ENCODE measurements around the gene SLITRK1.

SLITRK1 gene

GRCh38 chr13:83882606-83882959 lies 309 bp upstream of the SLITRK1 start:
- Histone ChIP-seq H3K36me3 (ENCODE audit: insufficient read depth, low read length) (no peaks in the 10 kb centered on the region), H3K27me3 (ENCODE audit: control insufficient read depth in 1 of 2, insufficient read depth in 2 of 2, low read length in 2 of 2) (peaks cover 36 to 41% of the 10 kb centered on the region in 2 donors), H3K9me3 (ENCODE audit: low read length) (no peaks in the 10 kb centered on the region), H3K4me1 (ENCODE audit: insufficient read depth, low read length) (peaks cover 18% of the 10 kb centered on the region), H3K27ac (ENCODE audit: low read depth, low read length) (no peak overlapping the region), H3K9ac (ENCODE audit: low read length) (no peak overlapping the region), H3K4me3 (ENCODE audit: low read depth in 1 of 2, low read length in 2 of 2) (no peak overlapping the region)

- H3K27ac ChIP-seq (ENCODE audit: low read depth, low read length), result no peak overlapping the region
- H3K4me3 ChIP-seq (ENCODE audit: low read depth in 1 of 2, low read length in 2 of 2), result peak overlapping the region in 1 of 2 donors; percentile 18
- no peaks in the 10 kb centered on the region for H3K36me3 ChIP-seq (ENCODE audit: insufficient read depth, low read length)
- H3K9me3 ChIP-seq (ENCODE audit: low read length), result no peaks in the 10 kb centered on the region
- no peak overlapping the region for H3K9ac ChIP-seq (ENCODE audit: low read length)
- peaks cover 18% of the 10 kb centered on the region for H3K4me1 ChIP-seq (ENCODE audit: insufficient read depth, low read length)
- peaks cover 36 to 41% of the 10 kb centered on the region in 2 donors for H3K27me3 ChIP-seq (ENCODE audit: control insufficient read depth in 1 of 2, insufficient read depth in 2 of 2, low read length in 2 of 2)
Measured at GRCh38 chr13:83881140-83881684, 1.1 kb downstream of the SLITRK1 start.

GRCh38 chr13:83880275-83881139 lies 1.8 kb downstream of the SLITRK1 start:
- peaks cover 36 to 41% of the 10 kb centered on the region in 2 donors for H3K27me3 ChIP-seq (ENCODE audit: control insufficient read depth in 1 of 2, insufficient read depth in 2 of 2, low read length in 2 of 2)
- H3K36me3 ChIP-seq (ENCODE audit: insufficient read depth, low read length), result no peaks in the 10 kb centered on the region
- H3K9me3 ChIP-seq (ENCODE audit: low read length), result no peaks in the 10 kb centered on the region
- H3K4me3 ChIP-seq (ENCODE audit: low read depth in 1 of 2, low read length in 2 of 2), result peak overlapping the region in 1 of 2 donors; percentile 31
- peaks cover 18% of the 10 kb centered on the region for H3K4me1 ChIP-seq (ENCODE audit: insufficient read depth, low read length)
- no peak overlapping the region for H3K9ac ChIP-seq (ENCODE audit: low read length)
- no peak overlapping the region for H3K27ac ChIP-seq (ENCODE audit: low read depth, low read length)

DNA sequence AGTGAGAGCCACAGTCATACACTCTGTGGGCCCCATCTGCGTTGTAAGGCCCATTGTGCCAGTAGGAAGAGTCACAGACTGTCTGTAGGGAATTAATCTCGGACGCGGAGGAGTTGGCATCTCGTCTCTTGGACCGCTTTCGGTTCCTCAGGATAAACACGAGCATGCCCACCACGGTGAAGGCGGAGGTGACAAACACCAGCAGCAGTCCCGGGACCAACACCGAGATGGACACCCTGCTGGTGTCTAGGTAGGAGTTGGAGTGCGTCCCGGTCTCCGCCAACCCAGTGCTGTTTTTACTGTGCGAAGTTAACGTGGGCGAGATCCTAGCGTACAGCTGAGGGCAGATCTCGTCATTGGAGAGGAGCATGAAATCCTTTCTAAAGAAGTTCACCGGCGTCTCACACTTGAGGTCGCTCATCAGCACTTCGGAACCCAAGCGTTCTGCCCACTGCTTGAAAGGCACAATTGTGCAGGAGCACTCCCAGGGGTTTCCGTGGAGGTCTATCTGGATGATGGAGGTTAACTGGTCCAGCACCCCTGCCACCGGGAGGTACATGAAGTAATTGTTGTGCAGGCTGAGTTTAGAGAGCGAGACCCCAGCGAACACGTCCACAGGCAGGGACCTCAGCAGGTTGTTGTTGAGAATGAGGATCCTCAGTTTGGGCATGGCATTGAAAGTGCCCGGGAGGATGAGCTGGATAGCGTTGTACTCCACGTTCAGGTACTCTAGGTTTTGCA lies 2.7 kb downstream of the SLITRK1 start:
- Histone ChIP-seq H3K4me3 (ENCODE audit: low read depth in 1 of 2, low read length in 2 of 2) (peak overlapping the region in 1 of 2 donors; percentile 31), H3K4me1 (ENCODE audit: insufficient read depth, low read length) (peaks cover 18% of the 10 kb centered on the region), H3K9me3 (ENCODE audit: low read length) (no peaks in the 10 kb centered on the region), H3K9ac (ENCODE audit: low read length) (no peak overlapping the region), H3K27ac (ENCODE audit: low read depth, low read length) (no peak overlapping the region), H3K27me3 (ENCODE audit: control insufficient read depth in 1 of 2, insufficient read depth in 2 of 2, low read length in 2 of 2) (peaks cover 36 to 41% of the 10 kb centered on the region in 2 donors), H3K36me3 (ENCODE audit: insufficient read depth, low read length) (no peaks in the 10 kb centered on the region)

- Histone ChIP-seq H3K9me3 (ENCODE audit: low read length) (no peaks in the 10 kb centered on the region), H3K36me3 (ENCODE audit: insufficient read depth, low read length) (no peaks in the 10 kb centered on the region), H3K9ac (ENCODE audit: low read length) (no peak overlapping the region), H3K4me3 (ENCODE audit: low read depth in 1 of 2, low read length in 2 of 2) (peak overlapping the region in 1 of 2 donors; percentile 31), H3K4me1 (ENCODE audit: insufficient read depth, low read length) (peaks cover 18% of the 10 kb centered on the region), H3K27me3 (ENCODE audit: control insufficient read depth in 1 of 2, insufficient read depth in 2 of 2, low read length in 2 of 2) (peaks cover 36 to 41% of the 10 kb centered on the region in 2 donors), H3K27ac (ENCODE audit: low read depth, low read length) (no peak overlapping the region)
Measured at GRCh38 chr13:83878691-83879430, 3.4 kb downstream of the SLITRK1 start.

DNA sequence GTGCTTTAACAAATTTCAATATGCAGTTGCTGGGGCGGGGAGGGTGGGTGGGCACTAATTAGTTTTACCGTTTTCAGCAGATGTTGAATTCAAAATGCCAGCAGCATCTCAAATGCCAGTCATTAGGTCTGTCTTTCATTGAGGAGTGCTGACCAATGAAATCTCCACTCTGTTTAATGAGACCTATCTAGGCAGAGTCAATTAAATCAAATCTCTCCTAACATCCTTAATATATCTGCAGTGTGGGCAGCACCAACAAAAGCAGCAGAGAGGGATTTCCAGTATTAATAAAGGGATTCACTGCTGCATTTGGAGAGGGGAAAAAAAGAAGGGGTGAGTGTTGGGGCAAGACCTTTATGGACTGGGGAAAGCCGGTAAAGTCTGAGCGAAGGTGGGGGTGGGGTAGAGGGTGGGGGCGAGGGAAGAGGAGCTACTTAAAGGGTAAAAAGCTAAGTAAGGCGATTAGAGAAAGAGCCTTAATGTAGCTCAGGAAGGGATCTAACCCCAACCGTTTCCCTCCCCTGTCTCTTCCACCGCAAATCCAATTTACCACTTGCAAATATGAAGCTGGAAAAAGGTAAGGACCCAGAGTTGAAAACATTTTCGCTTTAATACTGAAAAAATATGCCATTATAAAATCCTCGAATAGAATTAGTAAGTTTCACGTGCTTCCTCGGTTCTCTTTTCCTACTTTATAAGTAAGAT lies 4.5 kb downstream of the SLITRK1 start:
- Histone ChIP-seq H3K36me3 (ENCODE audit: insufficient read depth, low read length) (no peaks in the 10 kb centered on the region), H3K4me1 (ENCODE audit: insufficient read depth, low read length) (peaks cover 18% of the 10 kb centered on the region), H3K9ac (ENCODE audit: low read length) (no peak overlapping the region), H3K27ac (ENCODE audit: low read depth, low read length) (no peak overlapping the region), H3K9me3 (ENCODE audit: low read length) (no peaks in the 10 kb centered on the region), H3K27me3 (ENCODE audit: control insufficient read depth in 1 of 2, insufficient read depth in 2 of 2, low read length in 2 of 2) (peaks cover 36 to 38% of the 10 kb centered on the region in 2 donors), H3K4me3 (ENCODE audit: low read depth in 1 of 2, low read length in 2 of 2) (no peak overlapping the region)

DNA sequence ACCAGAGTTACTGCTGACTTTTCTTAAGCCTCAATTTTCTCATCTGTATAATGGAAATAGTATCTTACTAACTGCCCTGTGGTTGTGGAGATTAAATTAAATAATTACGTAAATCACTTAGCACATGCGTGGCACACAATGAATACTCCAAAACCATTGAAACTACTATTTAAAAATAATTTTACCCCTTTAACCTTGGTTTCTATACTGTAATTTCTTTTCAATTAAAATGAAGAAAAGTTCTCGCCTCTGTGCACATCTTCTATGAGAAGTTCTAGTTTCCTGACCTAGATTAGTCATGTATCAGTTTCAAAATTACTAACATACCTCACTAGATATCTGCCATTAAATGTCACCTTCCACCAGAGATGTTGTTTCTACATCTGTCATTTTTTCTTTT lies 5.7 kb downstream of the SLITRK1 start:
- Histone ChIP-seq H3K4me3 (ENCODE audit: low read depth in 1 of 2, low read length in 2 of 2) (no peak overlapping the region), H3K36me3 (ENCODE audit: insufficient read depth, low read length) (no peaks in the 10 kb centered on the region), H3K27me3 (ENCODE audit: control insufficient read depth in 1 of 2, insufficient read depth in 2 of 2, low read length in 2 of 2) (peaks cover 27 to 28% of the 10 kb centered on the region in 2 donors), H3K27ac (ENCODE audit: low read depth, low read length) (no peak overlapping the region), H3K9me3 (ENCODE audit: low read length) (no peaks in the 10 kb centered on the region), H3K4me1 (ENCODE audit: insufficient read depth, low read length) (peaks cover 18% of the 10 kb centered on the region), H3K9ac (ENCODE audit: low read length) (no peak overlapping the region)

DNA sequence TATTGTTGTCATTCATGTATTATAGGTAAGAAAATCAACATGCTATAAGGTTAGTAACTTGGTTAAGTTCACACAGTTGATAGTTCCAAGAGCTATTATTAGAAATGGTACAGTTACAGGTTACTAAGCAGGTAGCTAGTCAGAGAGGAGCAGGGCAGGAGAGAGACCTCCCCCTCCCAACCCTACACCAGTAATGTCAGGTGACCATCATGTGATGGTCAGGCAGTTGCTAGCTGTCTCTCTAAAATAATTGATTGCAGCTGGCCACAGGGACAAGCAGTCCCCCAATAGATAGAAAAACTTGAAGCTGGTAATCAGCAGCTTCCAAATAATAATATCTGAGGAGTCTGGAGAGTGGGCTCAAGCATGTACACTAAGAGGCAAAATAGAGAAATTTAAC lies 14.6 kb downstream of the SLITRK1 start:
- Histone ChIP-seq H3K9ac (ENCODE audit: low read length) (no peak overlapping the region), H3K36me3 (ENCODE audit: insufficient read depth, low read length) (no peaks in the 10 kb centered on the region), H3K27ac (ENCODE audit: low read depth, low read length) (no peak overlapping the region), H3K4me3 (ENCODE audit: low read depth in 1 of 2, low read length in 2 of 2) (no peak overlapping the region), H3K4me1 (ENCODE audit: insufficient read depth, low read length) (no peaks in the 10 kb centered on the region), H3K27me3 (ENCODE audit: control insufficient read depth in 1 of 2, insufficient read depth in 2 of 2, low read length in 2 of 2) (no peaks in the 10 kb centered on the region), H3K9me3 (ENCODE audit: low read length) (no peaks in the 10 kb centered on the region)

- Histone ChIP-seq H3K36me3 (ENCODE audit: insufficient read depth, low read length) (no peaks in the 10 kb centered on the region), H3K27me3 (ENCODE audit: control insufficient read depth in 1 of 2, insufficient read depth in 2 of 2, low read length in 2 of 2) (no peaks in the 10 kb centered on the region), H3K27ac (ENCODE audit: low read depth, low read length) (no peak overlapping the region), H3K4me3 (ENCODE audit: low read depth in 1 of 2, low read length in 2 of 2) (no peak overlapping the region), H3K9me3 (ENCODE audit: low read length) (no peaks in the 10 kb centered on the region), H3K9ac (ENCODE audit: low read length) (no peak overlapping the region), H3K4me1 (ENCODE audit: insufficient read depth, low read length) (no peaks in the 10 kb centered on the region)
Measured at GRCh38 chr13:83865161-83866137, 16.8 kb downstream of the SLITRK1 start.

DNA sequence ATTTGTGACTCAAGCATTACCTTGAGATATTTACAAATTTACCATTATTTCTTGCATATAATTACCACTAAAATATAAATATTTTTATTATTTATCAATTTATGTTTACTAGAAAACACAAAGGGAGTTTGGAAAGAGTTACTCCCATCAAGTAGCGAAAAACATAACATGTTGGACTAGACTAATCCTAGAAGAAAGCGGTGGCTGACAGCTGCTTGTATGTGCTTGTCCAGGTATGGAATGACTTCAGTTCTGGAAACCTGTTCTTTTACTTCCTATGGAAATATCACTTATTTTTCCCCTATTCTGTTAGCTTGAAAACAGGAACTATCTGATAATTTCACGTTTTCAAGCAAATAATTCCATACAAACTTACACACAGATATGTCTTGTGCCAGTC lies 28.5 kb downstream of the SLITRK1 start:
- Histone ChIP-seq H3K4me3 (ENCODE audit: low read depth in 1 of 2, low read length in 2 of 2) (no peak overlapping the region), H3K9ac (ENCODE audit: low read length) (no peak overlapping the region), H3K27ac (ENCODE audit: low read depth, low read length) (no peak overlapping the region), H3K27me3 (ENCODE audit: control insufficient read depth in 1 of 2, insufficient read depth in 2 of 2, low read length in 2 of 2) (no peaks in the 10 kb centered on the region), H3K9me3 (ENCODE audit: low read length) (no peaks in the 10 kb centered on the region), H3K36me3 (ENCODE audit: insufficient read depth, low read length) (no peaks in the 10 kb centered on the region), H3K4me1 (ENCODE audit: insufficient read depth, low read length) (no peaks in the 10 kb centered on the region)

All from muscle layer of colon (tissue), 2 donors.